ENCODE measurements around the gene CXCL16.
"Not testable (repeated sequence)": the region's sequence is repeated elsewhere in the genome, so short reads cannot be mapped to it uniquely, and the experiment has no call there.

CXCL16 gene

DNA sequence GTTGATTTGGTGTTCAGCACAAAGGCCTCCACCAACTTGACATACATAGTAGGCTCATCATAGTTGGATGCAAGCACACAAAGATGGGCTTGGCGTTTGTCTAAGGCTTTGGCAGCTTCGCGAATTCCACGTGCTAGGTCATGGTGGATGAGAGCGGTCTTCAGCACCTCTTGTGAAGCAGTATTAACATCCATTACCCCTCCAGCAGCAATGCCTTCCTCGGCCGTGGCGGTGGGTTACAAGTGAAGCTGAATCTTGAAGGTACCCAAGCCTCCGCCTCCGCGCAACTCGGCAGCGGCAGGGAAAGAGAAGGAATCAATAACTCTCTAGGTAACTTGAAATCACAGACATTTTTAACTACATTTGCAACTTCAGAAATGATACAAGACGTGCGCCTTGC is 34.7 kb downstream of the CXCL16 start:
- DNase-seq (ENCODE audit: low read depth) = no peak
- H3K4me3 ChIP-seq (ENCODE audit: low read depth, low read length) = no peak overlapping the region

DNA sequence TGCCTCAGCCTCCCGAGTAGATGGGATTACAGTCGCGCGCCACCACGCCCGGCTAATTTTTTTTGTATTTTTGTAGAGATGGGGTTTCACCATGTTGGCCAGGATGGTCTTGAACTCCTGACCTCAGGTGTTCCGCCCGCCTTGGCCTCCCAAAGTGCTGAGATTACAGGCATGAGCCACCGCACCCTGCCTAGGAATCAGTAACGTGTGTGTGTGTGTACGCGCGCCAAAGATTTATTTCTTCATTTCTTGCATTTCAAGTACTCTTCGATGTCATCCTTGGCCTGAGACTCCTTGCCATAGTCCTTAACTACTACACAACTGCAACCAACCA is 35.2 kb downstream of the CXCL16 start:
- H3K4me3 ChIP-seq (ENCODE audit: low read depth, low read length) = peak overlapping the region; percentile 99
- not testable (repeated sequence) for DNase-seq (ENCODE audit: low read depth)

- no peak for DNase-seq (ENCODE audit: low read depth)
- peak overlapping the region; percentile 99 for H3K4me3 ChIP-seq (ENCODE audit: low read depth, low read length)
Measured at GRCh38 chr17:4703330-4703691, 36.4 kb downstream of the CXCL16 start.

- no peak for DNase-seq (ENCODE audit: low read depth)
Measured at GRCh38 chr17:4701116-4701515, 38.6 kb downstream of the CXCL16 start.

GRCh38 chr17:4699401-4700056 is 40.2 kb downstream of the CXCL16 start:
- H3K4me3 ChIP-seq (ENCODE audit: low read depth, low read length); DNase-seq (ENCODE audit: low read depth): not testable (repeated sequence)

More at GRCh38 chr17:4701116-4701515, 38.6 kb downstream of the CXCL16 start:
- no peak overlapping the region for H3K4me3 ChIP-seq (ENCODE audit: low read depth, low read length)

DNA sequence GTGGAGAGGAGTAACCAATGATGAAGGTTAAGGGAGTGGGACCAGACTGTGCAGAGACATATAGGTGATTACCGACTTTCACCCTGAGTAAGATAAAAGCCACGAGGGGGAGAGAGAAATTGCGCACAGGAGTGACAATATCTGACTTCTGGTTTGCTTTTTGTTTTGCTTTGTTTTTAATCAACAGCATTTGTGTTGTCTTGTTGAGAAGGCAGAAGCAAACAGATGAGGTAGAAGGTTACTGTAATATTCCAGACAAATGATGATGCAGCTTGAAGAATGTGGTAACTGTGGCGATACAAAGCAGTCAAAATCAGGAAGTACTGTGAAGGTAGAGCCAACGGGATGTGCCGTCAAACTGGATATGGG is 43.3 kb downstream of the CXCL16 start:
- no peak overlapping the region for H3K4me3 ChIP-seq (ENCODE audit: low read depth, low read length)
- DNase-seq (ENCODE audit: low read depth) = no peak

GRCh38 chr17:4693416-4693815 is 46.3 kb downstream of the CXCL16 start:
- H3K4me3 ChIP-seq (ENCODE audit: low read depth, low read length) = no peak overlapping the region
- DNase-seq (ENCODE audit: low read depth) = no peak

DNA sequence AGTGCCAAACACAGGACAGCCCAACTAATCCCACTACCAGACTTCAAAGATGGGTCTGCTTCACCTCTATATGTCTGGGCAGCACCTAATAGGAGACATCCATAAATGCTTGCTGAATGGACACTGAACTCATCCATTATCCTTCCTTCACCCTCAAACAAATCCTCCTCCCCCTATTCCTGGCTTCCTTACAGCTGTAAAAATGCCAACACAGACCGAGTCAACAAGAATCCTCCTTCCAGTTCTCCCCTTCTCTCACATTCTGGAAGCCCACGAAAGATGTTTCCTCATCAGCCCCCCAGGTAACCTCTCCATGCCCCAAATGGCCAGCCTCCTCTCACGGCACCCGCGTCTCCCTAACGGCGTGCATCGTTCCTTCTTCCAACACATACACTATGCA is 48.0 kb downstream of the CXCL16 start:
- no peak overlapping the region for H3K4me3 ChIP-seq (ENCODE audit: low read depth, low read length)
- DNase-seq (ENCODE audit: low read depth) = no peak

- DNase-seq (ENCODE audit: low read depth) = no peak
- no peak overlapping the region for H3K4me3 ChIP-seq (ENCODE audit: low read depth, low read length)
Measured at GRCh38 chr17:4690745-4691144, 49.0 kb downstream of the CXCL16 start.

DNA sequence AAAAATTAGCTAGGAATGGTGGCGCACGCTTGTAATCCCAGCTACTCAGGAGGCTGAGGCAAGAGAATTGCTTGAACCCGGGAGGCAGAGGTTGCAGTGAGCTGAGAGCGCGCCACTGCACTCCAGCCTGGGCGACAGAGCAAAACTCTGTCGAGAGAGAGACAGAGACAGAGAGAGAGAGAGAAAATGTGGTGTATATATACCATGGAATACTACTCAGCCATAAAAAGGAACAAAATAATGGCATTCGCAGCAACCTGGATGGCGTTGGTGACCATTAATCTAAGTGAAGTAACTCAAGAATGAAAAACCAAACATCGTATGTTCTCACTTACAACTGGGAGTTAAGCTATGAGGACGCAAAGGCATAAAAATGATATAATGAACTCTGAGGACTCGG is 49.9 kb downstream of the CXCL16 start:
- not testable (repeated sequence) for H3K4me3 ChIP-seq (ENCODE audit: low read depth, low read length); DNase-seq (ENCODE audit: low read depth)

- not testable (repeated sequence) for DNase-seq (ENCODE audit: low read depth); H3K4me3 ChIP-seq (ENCODE audit: low read depth, low read length)
Measured at GRCh38 chr17:4683739-4684138, 56.0 kb downstream of the CXCL16 start.

Data from skeletal muscle cell (primary cell).